HepG2 (cell line): Measurements from ENCODE around the gene RYR2.

Experiments
- CSRNP1 ChIP-seq: sonication (generic); formaldehyde crosslinking; IDR thresholded peaks from 2 replicates; pipeline ENCODE4 v1.8.1; 2023; ENCODE audit warnings: mild to moderate bottlenecking, missing genetic modification reagents
- SMARCC2 ChIP-seq: fragments of 450-650 bp; IDR thresholded peaks from 2 replicates; pipeline ENCODE4 v1.6.1; 2017; ENCODE audit warnings: antibody characterized with exemption, mild to moderate bottlenecking
- ZMAT3 ChIP-seq: sonication (generic); formaldehyde crosslinking; conservative IDR thresholded peaks from 2 replicates; pipeline ENCODE4 v1.7.0; 2021; ENCODE audit warnings: missing genetic modification reagents
- TF ChIP-seq, protein P1 (sequence below): sonication (generic); formaldehyde crosslinking; IDR thresholded peaks from 2 replicates; pipeline ENCODE4 v1.5.0; 2020; ENCODE audit warnings: missing genetic modification reagents
- TF ChIP-seq, protein P2 (sequence below): sonication (generic); formaldehyde crosslinking; IDR thresholded peaks from 2 replicates; pipeline ENCODE4 v1.5.0; 2020; ENCODE audit warnings: mild to moderate bottlenecking, missing genetic modification reagents, moderate library complexity
- TF ChIP-seq, protein P3 (sequence below): sonication (generic); formaldehyde crosslinking; IDR thresholded peaks from 2 replicates; pipeline ENCODE4 v1.8.0; 2022; ENCODE audit warnings: missing genetic modification reagents, mild to moderate bottlenecking, moderate library complexity, borderline replicate concordance

DNA sequence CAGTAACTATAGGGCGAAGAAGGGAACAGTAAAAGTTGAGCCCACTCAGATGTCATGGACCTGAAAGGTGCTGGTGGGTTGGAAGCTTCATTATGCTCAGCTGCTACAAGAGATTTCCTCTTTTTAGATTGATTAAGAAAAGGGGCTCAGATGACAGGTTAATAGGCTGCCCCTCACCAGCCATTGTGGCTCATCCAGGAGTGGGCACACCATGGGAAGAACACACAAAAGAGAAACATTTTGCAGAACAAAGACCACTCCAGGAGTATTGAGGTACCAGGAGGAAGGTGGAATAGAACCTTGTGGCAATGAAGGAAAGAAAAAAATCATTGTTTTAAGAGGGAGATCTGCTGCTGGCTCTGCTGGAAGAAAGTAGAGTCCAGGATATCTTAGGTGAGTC lies 205.5 kb downstream of the RYR2 start:
- no peak for TF ChIP-seq CSRNP1 (CRISPR knock-in tag)
- TF ChIP-seq, protein P1, sequence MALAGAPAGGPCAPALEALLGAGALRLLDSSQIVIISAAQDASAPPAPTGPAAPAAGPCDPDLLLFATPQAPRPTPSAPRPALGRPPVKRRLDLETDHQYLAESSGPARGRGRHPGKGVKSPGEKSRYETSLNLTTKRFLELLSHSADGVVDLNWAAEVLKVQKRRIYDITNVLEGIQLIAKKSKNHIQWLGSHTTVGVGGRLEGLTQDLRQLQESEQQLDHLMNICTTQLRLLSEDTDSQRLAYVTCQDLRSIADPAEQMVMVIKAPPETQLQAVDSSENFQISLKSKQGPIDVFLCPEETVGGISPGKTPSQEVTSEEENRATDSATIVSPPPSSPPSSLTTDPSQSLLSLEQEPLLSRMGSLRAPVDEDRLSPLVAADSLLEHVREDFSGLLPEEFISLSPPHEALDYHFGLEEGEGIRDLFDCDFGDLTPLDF = no peak
- TF ChIP-seq, protein P2, sequence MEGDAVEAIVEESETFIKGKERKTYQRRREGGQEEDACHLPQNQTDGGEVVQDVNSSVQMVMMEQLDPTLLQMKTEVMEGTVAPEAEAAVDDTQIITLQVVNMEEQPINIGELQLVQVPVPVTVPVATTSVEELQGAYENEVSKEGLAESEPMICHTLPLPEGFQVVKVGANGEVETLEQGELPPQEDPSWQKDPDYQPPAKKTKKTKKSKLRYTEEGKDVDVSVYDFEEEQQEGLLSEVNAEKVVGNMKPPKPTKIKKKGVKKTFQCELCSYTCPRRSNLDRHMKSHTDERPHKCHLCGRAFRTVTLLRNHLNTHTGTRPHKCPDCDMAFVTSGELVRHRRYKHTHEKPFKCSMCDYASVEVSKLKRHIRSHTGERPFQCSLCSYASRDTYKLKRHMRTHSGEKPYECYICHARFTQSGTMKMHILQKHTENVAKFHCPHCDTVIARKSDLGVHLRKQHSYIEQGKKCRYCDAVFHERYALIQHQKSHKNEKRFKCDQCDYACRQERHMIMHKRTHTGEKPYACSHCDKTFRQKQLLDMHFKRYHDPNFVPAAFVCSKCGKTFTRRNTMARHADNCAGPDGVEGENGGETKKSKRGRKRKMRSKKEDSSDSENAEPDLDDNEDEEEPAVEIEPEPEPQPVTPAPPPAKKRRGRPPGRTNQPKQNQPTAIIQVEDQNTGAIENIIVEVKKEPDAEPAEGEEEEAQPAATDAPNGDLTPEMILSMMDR (CRISPR knock-in tag) = no peak
- TF ChIP-seq SMARCC2 = no peak
- TF ChIP-seq, protein P3, sequence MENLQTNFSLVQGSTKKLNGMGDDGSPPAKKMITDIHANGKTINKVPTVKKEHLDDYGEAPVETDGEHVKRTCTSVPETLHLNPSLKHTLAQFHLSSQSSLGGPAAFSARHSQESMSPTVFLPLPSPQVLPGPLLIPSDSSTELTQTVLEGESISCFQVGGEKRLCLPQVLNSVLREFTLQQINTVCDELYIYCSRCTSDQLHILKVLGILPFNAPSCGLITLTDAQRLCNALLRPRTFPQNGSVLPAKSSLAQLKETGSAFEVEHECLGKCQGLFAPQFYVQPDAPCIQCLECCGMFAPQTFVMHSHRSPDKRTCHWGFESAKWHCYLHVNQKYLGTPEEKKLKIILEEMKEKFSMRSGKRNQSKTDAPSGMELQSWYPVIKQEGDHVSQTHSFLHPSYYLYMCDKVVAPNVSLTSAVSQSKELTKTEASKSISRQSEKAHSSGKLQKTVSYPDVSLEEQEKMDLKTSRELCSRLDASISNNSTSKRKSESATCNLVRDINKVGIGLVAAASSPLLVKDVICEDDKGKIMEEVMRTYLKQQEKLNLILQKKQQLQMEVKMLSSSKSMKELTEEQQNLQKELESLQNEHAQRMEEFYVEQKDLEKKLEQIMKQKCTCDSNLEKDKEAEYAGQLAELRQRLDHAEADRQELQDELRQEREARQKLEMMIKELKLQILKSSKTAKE = no peak
- TF ChIP-seq ZMAT3 (CRISPR knock-in tag) = no peak
